Fibroblast of mammary gland (primary cell): ENCODE measurements around the gene AGPAT3.

Experiments used
- DNase-seq: peaks from one replicate; pipeline ENCODE4 v3.0.0-alpha.2; 2010; ENCODE audit warnings: low read depth
- H3K4me3 ChIP-seq: 2 replicates; pipeline ENCODE4 v1.5.1; 2011; ENCODE audit warnings: low read depth, mild to moderate bottlenecking, low read length, moderate library complexity; ENCODE audit not compliant: control insufficient read depth
- TF ChIP-seq, protein P1 (sequence below): conservative IDR thresholded peaks from 2 replicates; pipeline ENCODE4 v1.5.1; 2011; ENCODE audit warnings: low read depth, low read length, inconsistent platforms; ENCODE audit not compliant: control insufficient read depth, insufficient read depth

The AGPAT3 gene

GRCh38 chr21:43867332-43867703, 2.3 kb downstream of the AGPAT3 start:
- TF ChIP-seq, protein P1, sequence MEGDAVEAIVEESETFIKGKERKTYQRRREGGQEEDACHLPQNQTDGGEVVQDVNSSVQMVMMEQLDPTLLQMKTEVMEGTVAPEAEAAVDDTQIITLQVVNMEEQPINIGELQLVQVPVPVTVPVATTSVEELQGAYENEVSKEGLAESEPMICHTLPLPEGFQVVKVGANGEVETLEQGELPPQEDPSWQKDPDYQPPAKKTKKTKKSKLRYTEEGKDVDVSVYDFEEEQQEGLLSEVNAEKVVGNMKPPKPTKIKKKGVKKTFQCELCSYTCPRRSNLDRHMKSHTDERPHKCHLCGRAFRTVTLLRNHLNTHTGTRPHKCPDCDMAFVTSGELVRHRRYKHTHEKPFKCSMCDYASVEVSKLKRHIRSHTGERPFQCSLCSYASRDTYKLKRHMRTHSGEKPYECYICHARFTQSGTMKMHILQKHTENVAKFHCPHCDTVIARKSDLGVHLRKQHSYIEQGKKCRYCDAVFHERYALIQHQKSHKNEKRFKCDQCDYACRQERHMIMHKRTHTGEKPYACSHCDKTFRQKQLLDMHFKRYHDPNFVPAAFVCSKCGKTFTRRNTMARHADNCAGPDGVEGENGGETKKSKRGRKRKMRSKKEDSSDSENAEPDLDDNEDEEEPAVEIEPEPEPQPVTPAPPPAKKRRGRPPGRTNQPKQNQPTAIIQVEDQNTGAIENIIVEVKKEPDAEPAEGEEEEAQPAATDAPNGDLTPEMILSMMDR: no peak
- no peak overlapping the region for H3K4me3 ChIP-seq

DNA sequence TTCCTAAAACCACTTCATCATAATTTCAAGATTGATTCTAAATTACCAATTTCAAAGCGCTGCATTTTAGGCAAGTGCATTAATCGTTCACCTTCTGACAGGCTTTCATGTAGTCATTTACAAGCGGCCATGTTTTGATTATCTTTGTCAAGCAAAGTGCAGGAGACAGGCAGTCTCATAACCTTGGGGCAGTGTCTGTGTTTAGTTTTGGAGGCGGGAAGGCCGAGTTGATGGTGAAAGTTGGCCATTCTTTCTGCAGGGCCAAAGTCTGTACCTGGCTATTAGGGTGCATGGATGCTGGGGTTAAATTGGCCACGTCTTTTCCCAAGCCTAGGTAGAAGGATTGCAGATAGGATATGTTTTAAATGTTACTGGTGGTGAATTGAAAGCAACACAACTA, 2.9 kb downstream of the AGPAT3 start:
- DNase-seq: no peak
- no peak overlapping the region for H3K4me3 ChIP-seq
- TF ChIP-seq, protein P1: no peak

More at GRCh38 chr21:43867332-43867703, 2.3 kb downstream of the AGPAT3 start:
- no peak for DNase-seq

GRCh38 chr21:43868461-43868860, 3.4 kb downstream of the AGPAT3 start:
- DNase-seq: no peak
- TF ChIP-seq, protein P1: no peak
- no peak overlapping the region for H3K4me3 ChIP-seq

GRCh38 chr21:43869486-43870325, 4.7 kb downstream of the AGPAT3 start:
- TF ChIP-seq, protein P1: no peak
- H3K4me3 ChIP-seq: no peak overlapping the region
- DNase-seq: peak; percentile 2

DNA sequence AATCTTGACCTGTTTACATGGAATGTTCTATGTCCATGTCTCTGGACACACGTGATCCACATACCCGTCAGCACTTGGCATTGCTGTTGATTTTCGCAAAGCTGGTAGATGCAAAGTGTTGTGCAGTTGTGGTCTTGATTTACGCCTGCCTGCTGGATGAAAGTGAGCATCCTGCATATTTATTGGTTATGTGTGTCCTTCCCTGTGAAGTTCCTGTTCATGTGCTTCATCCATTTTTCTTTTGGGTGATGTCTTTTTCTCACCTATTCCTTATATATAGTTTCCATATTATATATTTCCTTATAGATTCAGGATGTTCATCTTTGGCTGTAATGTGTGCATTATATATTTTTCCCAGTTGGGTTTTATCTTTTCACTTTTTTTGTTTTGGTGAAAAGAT, 6.5 kb downstream of the AGPAT3 start:
- no peak overlapping the region for H3K4me3 ChIP-seq
- DNase-seq: no peak
- TF ChIP-seq, protein P1: no peak

DNA sequence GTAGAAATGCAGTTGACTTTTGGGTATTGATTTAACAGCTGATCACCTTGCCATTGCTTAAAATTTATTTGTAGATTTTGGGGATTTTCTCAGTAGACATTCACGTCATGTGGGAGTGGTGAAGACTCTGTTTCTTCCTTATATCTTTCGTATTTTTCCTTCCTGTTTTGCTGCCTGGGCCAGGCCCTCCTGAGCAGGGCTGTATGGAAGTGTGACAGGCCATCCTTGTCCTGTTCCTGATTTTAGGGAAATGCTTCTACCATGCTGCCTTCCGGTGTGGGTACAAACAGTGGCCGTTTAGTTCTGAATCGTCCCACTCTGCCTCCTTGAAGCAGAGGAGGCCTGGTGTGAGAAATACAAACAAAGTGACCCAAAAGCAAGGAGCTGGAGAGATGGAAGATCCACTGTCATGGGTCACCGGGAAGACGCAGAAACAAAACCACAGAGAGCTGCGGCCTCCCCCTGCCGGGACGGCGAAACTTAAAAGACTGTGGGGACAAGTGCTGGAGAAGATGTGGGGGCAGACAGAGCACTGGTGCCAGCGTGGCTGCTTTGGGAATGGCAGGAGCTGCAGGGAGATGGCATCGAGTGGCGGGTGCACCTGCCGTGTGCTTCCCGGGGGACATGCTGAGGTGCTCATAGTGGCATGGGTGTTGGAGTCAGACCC, 7.6 kb downstream of the AGPAT3 start:
- no peak overlapping the region for H3K4me3 ChIP-seq
- no peak for DNase-seq
- TF ChIP-seq, protein P1: no peak
